Measurements from ENCODE around the gene DLST.

GRCh38 chr14:74922752-74923401 lies 41.2 kb downstream of the DLST start, which contains the start of gene RPS6KL1:
- no peak for TF ChIP-seq EZH2 (IDR thresholded peaks at IDR 0.05; ENCODE audit: low read length, missing control alignments)
- no peak for TF ChIP-seq CTCF (conservative IDR thresholded peaks at IDR 0.05 in 1 of 2, IDR thresholded peaks at IDR 0.05 in 1 of 2; ENCODE audit: low read depth in 1 of 2, low read length in 2 of 2)

Data from fibroblast of lung (primary cell).